LNCAP (cell line): ENCODE data around the gene ITPR1.

ENCODE experiments used
- TF ChIP-seq, protein P1 (sequence below): fragments of 450-650 bp; IDR thresholded peaks from 2 replicates; pipeline ENCODE4 v1.5.1; 2017; ENCODE audit warnings: mild to moderate bottlenecking

Gene ITPR1

DNA sequence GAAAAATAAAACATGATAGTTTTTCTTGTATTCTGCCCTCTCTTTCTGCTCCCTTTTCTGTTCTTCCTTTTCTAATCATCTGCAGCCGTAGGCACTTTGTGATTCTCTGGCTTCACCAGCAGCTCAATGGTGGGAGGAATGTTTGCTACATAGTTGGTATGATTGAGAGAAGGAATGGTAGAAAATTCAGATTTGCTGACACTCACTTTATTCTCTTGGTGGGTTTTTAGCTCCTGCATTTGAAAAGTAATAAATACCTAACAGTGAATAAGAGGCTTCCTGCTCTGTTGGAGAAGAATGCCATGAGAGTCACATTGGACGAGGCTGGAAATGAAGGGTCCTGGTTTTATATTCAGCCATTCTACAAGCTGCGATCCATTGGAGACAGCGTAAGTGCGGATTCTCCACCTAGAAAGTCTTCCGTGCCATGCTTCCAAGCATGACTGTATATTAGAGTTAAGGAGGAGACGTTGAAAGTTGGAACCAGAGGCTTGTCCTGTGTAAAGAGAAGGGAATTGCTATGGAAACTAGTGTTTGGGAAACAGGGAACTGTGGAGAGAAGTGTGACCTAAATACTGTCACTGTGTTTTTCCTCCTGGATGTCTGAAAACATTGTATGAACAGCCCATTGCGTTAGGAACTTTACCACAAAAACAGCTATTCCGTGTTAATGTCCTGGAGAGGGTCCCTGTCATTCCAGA, 148.9 kb downstream of the ITPR1 start:
- TF ChIP-seq, protein P1, sequence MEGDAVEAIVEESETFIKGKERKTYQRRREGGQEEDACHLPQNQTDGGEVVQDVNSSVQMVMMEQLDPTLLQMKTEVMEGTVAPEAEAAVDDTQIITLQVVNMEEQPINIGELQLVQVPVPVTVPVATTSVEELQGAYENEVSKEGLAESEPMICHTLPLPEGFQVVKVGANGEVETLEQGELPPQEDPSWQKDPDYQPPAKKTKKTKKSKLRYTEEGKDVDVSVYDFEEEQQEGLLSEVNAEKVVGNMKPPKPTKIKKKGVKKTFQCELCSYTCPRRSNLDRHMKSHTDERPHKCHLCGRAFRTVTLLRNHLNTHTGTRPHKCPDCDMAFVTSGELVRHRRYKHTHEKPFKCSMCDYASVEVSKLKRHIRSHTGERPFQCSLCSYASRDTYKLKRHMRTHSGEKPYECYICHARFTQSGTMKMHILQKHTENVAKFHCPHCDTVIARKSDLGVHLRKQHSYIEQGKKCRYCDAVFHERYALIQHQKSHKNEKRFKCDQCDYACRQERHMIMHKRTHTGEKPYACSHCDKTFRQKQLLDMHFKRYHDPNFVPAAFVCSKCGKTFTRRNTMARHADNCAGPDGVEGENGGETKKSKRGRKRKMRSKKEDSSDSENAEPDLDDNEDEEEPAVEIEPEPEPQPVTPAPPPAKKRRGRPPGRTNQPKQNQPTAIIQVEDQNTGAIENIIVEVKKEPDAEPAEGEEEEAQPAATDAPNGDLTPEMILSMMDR = no peak

DNA sequence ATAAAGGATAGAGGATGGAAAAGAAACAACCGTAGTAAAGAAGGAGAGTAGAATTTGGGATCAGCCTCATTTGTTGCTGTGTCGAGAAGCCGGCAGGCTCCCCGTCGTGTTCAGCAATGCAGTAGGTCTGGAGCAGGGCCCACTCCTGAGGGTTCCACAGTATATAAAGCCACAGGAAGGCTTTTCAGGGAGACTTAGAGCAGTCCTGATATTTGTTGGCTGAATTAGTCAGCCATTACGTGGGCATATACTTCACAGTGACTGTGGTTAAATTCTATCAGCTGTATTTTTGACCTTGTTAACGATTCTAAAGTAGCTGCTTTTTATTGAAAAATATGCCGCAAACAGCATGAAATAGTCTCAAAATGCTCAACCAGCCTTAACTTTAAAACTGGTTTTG, 149.5 kb downstream of the ITPR1 start:
- TF ChIP-seq, protein P1 = no peak

DNA sequence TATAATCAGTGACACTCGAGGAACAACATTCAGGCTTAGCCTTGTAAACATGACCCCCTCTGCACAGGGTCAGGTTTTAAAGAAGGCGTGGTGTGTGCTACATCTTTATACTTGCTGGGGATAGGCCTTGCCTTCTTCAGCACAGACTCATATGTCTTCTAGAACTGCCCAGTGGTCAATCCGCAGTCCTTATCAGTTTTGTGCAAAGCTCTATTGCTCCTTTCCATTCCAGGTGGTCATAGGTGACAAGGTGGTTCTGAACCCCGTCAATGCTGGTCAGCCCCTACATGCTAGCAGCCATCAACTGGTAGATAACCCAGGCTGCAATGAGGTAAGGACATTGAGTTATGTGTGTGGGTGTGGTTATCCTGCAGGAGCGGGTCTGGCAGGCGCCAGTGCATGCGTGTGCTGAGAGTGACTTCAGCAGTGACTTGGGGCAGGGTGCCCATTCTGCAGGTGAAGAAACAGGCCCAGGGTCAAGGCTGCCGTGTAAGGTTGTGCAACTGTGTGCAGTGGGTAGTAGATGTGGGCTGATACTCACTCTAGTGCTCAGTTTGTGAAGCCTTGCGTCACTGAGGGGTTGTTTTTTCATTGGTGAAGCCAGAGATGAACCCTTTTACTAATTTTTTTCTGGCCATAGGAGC, 150.9 kb downstream of the ITPR1 start:
- TF ChIP-seq, protein P1 = no peak

DNA sequence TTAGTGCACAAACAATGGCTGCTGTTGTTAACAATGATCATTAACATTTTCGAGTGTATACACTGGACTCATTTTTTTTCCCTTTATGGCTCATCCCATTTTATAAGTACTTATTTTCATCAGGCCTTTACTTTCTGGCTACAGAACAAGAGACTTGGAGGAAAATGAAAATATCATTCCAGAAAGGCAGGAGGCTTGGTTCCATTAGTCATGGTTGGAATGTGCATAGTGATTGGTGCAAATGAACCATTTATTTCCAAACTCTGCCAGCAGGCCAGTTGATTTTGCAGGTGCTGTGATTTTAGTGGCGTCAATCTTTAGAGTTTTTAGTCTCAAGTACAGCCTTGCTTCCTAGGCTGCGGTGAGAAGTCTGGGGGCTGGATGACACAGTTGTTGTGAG, 151.8 kb downstream of the ITPR1 start:
- TF ChIP-seq, protein P1 = no peak

DNA sequence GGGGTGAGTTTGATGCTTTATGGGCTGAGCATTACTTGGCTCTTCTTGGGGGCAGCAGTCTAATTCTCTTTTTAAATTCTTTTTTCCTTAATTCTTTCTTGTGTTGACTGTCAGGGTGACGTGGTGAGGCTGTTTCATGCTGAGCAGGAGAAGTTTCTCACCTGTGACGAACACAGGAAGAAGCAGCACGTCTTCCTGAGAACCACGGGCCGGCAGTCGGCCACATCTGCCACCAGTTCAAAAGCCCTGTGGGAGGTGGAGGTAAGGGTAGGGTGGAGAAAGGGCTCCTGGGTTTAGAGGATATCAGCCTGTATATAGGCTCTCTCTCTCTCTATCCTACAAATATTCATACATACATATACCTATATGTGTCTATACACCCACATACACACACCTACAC, 152.3 kb downstream of the ITPR1 start:
- TF ChIP-seq, protein P1 = no peak

DNA sequence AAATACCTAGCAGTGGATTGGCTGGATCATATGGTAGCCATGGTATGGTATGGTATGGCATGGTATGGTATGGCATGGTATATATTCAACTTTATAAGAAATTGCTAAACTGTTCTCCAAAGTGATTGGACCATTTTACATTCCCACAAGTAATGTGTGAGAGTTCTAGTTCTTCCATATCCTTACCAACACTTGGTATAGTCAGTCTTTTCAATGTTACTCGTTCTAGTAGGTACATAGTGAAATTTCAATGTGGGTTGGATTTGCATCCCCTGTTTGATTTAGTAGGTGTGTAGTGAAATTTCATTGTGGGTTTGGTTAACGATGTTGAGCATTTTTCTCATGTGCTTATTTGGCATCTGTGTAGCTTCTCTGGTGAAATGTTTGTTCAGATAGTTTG, 154.3 kb downstream of the ITPR1 start:
- TF ChIP-seq, protein P1 = no peak

DNA sequence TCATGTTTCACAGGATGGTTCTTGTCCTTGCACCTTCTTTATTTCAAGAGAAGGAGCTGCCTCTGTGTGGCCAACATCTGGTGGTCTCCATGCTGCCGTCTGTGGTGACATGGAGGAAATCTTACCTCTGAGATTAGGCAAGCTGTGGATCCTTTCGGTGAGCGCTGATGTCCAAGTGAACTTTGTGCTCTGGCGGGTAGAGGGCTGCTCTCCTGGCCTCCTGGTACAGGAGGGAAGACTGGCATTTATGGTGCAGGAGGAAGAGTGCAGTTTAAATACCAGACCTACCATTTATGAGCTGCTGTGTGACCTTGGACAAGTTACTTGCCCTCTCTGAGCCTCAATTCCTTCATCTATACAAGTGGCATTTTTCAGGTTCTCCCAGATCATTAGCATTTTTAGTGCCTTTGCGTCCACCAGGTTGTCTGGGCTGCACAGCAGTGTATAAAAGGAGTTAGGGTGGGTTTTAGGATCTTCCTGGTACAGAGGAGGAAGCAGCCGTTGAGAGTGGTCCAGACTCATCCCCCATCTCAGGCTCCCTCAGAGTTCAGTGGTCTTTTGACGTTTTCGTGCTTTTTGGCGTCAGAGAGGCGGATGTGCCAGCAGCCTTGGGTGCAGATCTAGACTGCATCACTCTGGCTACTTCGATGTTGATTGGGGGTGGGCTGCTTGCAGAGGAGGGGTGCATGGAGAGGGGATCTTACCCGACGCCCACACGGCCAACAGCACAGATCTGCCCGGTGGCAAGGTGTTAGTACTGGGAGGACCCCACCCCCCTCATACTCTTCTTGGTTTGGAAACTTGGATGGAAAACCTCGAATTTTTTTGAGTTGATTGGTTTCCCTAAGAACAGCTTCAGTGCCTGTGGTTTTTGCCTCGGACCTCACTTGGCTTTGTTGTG, 162.2 kb downstream of the ITPR1 start:
- TF ChIP-seq, protein P1 = no peak
